ENCODE results near the gene DZIP1. TPM values are rescaled to one million over a fixed set of nuclear protein-coding genes. Genes with fewer than 3 reads are reported as not detected.

DZIP1 gene
- total and polyA plus RNA-seq, 2 of the 13 experiments (the other 11 are each of a cell fraction or from before 2014, with no cell fraction given) = 11.0 to 36.7 TPM

- TF ChIP-seq, protein P1, sequence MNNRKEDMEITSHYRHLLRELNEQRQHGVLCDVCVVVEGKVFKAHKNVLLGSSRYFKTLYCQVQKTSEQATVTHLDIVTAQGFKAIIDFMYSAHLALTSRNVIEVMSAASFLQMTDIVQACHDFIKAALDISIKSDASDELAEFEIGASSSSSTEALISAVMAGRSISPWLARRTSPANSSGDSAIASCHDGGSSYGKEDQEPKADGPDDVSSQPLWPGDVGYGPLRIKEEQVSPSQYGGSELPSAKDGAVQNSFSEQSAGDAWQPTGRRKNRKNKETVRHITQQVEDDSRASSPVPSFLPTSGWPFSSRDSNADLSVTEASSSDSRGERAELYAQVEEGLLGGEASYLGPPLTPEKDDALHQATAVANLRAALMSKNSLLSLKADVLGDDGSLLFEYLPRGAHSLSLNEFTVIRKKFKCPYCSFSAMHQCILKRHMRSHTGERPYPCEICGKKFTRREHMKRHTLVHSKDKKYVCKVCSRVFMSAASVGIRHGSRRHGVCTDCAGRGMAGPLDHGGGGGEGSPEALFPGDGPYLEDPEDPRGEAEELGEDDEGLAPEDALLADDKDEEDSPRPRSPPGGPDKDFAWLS (CRISPR knock-in tag; IDR thresholded peaks at IDR 0.05; ENCODE audit: borderline replicate concordance) = no peak
- TF ChIP-seq GABPB1 (CRISPR knock-in tag; IDR thresholded peaks at IDR 0.05) = peak; percentile 71
- peak; percentile 58; the same call in 1 of the 2 replicates for TF ChIP-seq RBFOX2 (IDR thresholded peaks at IDR 0.05; ENCODE audit: low read depth, low read length)
- peak; percentile 81; the same call in 1 of the 2 replicates for TF ChIP-seq REL (CRISPR knock-in tag; conservative IDR thresholded peaks at IDR 0.05)
- TF ChIP-seq ZNF670 (CRISPR knock-in tag; IDR thresholded peaks at IDR 0.05; ENCODE audit: borderline replicate concordance) = no peak
- TF ChIP-seq SRF (IDR thresholded peaks at IDR 0.05; ENCODE audit: low read depth, low read length) = no peak
- TF ChIP-seq ARHGAP35 (CRISPR knock-in tag; IDR thresholded peaks at IDR 0.05; ENCODE audit: borderline replicate concordance) = peak; percentile 55; the same call in 1 of the 2 replicates
- no peak for TF ChIP-seq ZSCAN22 (CRISPR knock-in tag; IDR thresholded peaks at IDR 0.05)
- TF ChIP-seq PLSCR1 (CRISPR knock-in tag; IDR thresholded peaks at IDR 0.05; ENCODE audit: borderline replicate concordance) = no peak
- no peak for TF ChIP-seq TMF1 (CRISPR knock-in tag; IDR thresholded peaks at IDR 0.05; ENCODE audit: low read depth)
- no peak for TF ChIP-seq DBP (CRISPR knock-in tag; IDR thresholded peaks at IDR 0.05; ENCODE audit: not compliant biosample characterization)
- TF ChIP-seq TAF1 (CRISPR knock-in tag; IDR thresholded peaks at IDR 0.05) = peak; percentile 39; the same call in 1 of the 2 replicates
- TF ChIP-seq, protein P2, sequence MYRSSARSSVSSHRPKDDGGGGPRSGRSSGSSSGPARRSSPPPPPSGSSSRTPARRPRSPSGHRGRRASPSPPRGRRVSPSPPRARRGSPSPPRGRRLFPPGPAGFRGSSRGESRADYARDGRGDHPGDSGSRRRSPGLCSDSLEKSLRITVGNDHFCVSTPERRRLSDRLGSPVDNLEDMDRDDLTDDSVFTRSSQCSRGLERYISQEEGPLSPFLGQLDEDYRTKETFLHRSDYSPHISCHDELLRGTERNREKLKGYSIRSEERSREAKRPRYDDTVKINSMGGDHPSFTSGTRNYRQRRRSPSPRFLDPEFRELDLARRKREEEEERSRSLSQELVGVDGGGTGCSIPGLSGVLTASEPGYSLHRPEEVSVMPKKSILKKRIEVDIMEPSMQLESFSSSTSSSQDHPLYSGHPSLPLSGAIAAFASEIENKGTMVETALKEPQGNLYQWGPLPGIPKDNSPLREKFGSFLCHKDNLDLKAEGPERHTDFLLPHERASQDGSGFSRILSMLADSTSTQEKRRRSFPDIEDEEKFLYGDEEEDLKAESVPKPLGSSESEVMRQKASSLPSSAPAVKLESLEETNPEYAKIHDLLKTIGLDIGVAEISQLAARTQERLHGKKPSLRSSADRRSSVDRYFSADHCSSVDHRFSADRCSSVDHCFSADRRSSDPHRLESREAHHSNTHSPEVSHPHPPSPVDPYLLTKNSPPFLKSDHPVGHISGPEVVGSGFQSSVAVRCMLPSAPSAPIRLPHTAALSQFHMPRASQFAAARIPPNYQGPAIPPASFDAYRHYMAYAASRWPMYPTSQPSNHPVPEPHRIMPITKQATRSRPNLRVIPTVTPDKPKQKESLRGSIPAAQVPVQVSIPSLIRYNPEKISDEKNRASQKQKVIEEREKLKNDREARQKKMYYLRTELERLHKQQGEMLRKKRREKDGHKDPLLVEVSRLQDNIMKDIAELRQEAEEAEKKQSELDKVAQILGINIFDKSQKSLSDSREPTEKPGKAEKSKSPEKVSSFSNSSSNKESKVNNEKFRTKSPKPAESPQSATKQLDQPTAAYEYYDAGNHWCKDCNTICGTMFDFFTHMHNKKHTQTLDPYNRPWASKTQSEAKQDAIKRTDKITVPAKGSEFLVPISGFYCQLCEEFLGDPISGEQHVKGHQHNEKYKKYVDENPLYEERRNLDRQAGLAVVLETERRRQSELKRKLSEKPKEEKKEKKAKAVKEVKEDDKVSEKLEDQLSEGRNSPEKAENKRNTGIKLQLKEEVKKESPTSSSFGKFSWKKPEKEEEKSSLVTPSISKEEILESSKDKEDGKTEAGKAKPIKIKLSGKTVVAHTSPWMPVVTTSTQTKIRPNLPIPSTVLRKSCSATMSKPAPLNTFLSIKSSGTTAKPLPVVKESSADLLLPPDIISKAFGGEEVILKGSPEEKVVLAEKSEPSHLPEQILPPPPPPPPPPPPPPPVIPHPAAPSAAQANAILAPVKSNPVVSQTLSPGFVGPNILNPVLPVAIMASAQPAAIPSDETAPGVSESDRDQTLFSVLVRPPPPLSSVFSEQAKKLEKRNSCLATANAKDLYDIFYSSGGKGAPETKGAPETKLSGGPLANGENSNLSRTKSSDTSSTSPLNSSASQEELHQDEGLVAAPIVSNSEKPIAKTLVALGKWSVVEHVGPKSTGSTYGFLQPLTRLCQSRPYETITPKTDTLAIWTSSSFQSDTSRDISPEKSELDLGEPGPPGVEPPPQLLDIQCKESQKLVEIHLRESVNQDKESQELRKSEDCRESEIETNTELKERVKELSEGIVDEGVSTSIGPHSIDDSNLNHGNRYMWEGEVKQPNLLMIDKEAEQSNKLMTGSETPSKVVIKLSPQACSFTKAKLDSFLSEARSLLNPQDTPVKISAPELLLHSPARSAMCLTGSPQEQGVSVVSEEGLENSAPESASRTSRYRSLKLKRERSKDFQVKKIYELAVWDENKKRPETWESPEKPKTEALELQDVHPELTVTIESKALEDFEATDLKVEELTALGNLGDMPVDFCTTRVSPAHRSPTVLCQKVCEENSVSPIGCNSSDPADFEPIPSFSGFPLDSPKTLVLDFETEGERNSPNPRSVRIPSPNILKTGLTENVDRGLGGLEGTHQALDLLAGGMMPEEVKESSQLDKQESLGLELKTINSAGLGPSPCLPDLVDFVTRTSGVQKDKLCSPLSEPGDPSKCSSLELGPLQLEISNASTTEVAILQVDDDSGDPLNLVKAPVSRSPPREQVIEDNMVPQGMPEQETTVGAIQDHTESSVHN (CRISPR knock-in tag; IDR thresholded peaks at IDR 0.05) = no peak
- TF ChIP-seq ZC3H13 (CRISPR knock-in tag; IDR thresholded peaks at IDR 0.05) = peak; percentile 90
- no peak for TF ChIP-seq SMARCC2 (IDR thresholded peaks at IDR 0.05)
Measured at GRCh38 chr13:95643936-95644598, 439 bp downstream of the DZIP1 start (continued).

Data from HepG2 (cell line).